SK-N-MC (cell line): ENCODE measurements around the gene ZDHHC24.

Experiments
- FOXP2 ChIP-seq: optimal IDR thresholded peaks from 2 replicates; pipeline ENCODE3; 2011; ENCODE audit warnings: mild to moderate bottlenecking, moderate library complexity; ENCODE audit not compliant: insufficient read depth; ENCODE audit errors: extremely low read length, control extremely low read depth
- POLR2AphosphoS5 ChIP-seq: IDR thresholded peaks from 2 replicates; pipeline ENCODE4 v1.6.1; 2012; ENCODE audit warnings: mild to moderate bottlenecking, low read depth, low read length, borderline replicate concordance

DNA sequence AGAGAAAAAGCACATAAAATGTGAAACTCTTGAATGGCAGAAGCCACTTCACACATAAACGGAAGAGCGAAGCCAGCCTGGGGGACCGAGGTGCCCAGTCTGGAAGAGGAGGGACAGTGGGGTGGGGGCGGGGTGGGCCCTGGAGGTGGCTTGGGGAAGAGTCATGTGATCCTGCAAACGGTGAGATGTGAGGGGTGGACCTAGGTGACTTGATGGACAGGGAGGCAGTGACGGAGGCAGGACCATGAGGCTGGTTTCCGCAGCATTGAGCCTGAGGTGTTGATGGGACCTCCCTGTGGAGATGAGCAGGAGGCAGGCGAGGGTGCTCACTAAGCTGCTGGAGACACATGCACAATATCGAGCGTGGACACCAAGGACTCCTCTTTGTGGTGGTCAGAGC, 16.8 kb downstream of the ZDHHC24 start:
- TF ChIP-seq POLR2AphosphoS5 (no peak), FOXP2 (no peak)
